ENCODE results near the gene PLEKHA6.

The PLEKHA6 gene

GRCh38 chr1:204295671-204296070 lies 64.1 kb downstream of the PLEKHA6 start:
- TF ChIP-seq CTCF (conservative IDR thresholded peaks at IDR 0.05; ENCODE audit: low read depth, low read length), result no peak
- no peak overlapping the region for H3K4me3 ChIP-seq (ENCODE audit: low read depth, low read length)
- DNase-seq (ENCODE audit: low read depth), result peak; percentile 41

GRCh38 chr1:204294357-204294756 lies 65.4 kb downstream of the PLEKHA6 start:
- TF ChIP-seq CTCF (conservative IDR thresholded peaks at IDR 0.05; ENCODE audit: low read depth, low read length), result no peak
- peak; percentile 84 for DNase-seq (ENCODE audit: low read depth)
- H3K4me3 ChIP-seq (ENCODE audit: low read depth, low read length), result no peak overlapping the region

GRCh38 chr1:204293605-204294337 lies 66.0 kb downstream of the PLEKHA6 start:
- no peak for TF ChIP-seq CTCF (conservative IDR thresholded peaks at IDR 0.05; ENCODE audit: low read depth, low read length)
- DNase-seq (ENCODE audit: low read depth), result peak; percentile 46
- H3K4me3 ChIP-seq (ENCODE audit: low read depth, low read length), result no peak overlapping the region

- no peak for DNase-seq (ENCODE audit: low read depth)
- H3K4me3 ChIP-seq (ENCODE audit: low read depth, low read length), result no peak overlapping the region
- TF ChIP-seq CTCF (conservative IDR thresholded peaks at IDR 0.05; ENCODE audit: low read depth, low read length), result no peak
Observed at GRCh38 chr1:204292740-204293139, 67.0 kb downstream of the PLEKHA6 start.

GRCh38 chr1:204289280-204289679 lies 70.4 kb downstream of the PLEKHA6 start:
- TF ChIP-seq CTCF (conservative IDR thresholded peaks at IDR 0.05; ENCODE audit: low read depth, low read length), result no peak
- DNase-seq (ENCODE audit: low read depth), result no peak
- no peak overlapping the region for H3K4me3 ChIP-seq (ENCODE audit: low read depth, low read length)

- DNase-seq (ENCODE audit: low read depth), result peak; percentile 21
- H3K4me3 ChIP-seq (ENCODE audit: low read depth, low read length), result no peak overlapping the region
- TF ChIP-seq CTCF (conservative IDR thresholded peaks at IDR 0.05; ENCODE audit: low read depth, low read length), result no peak
Observed at GRCh38 chr1:204288021-204288588, 71.6 kb downstream of the PLEKHA6 start.

GRCh38 chr1:204287466-204287891 lies 72.2 kb downstream of the PLEKHA6 start:
- no peak for TF ChIP-seq CTCF (conservative IDR thresholded peaks at IDR 0.05; ENCODE audit: low read depth, low read length)
- DNase-seq (ENCODE audit: low read depth), result no peak
- H3K4me3 ChIP-seq (ENCODE audit: low read depth, low read length), result no peak overlapping the region

Data from choroid plexus epithelial cell (primary cell).